Measurements from ENCODE around the gene CHST15.
A peak's percentile ranks its signal among the peaks of the same experiment; 100 is the strongest.
"Not testable (repeated sequence)": the region's sequence is repeated elsewhere in the genome, so short reads cannot be mapped to it uniquely, and the experiment has no call there.

The CHST15 gene

DNA sequence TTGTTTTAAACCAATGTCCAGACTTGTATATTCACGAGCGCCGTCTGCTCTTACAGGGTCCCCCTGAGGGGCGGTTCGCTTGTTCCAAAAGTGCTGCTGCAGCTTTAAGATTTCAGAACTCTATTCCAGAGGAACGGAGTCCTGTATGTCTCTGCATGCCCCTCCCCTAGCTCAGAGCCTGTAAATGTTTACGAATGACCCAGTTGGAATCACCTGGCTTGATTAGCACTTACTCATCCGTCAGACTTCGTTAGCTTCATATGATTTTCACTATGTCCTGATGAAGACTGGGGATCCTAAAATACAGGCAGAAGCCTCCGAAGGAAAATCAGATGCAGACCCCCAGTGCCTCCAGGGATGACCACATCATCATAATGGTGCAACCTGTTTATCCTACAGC, 4.5 kb upstream of the CHST15 start:
- no peak for DNase-seq

DNA sequence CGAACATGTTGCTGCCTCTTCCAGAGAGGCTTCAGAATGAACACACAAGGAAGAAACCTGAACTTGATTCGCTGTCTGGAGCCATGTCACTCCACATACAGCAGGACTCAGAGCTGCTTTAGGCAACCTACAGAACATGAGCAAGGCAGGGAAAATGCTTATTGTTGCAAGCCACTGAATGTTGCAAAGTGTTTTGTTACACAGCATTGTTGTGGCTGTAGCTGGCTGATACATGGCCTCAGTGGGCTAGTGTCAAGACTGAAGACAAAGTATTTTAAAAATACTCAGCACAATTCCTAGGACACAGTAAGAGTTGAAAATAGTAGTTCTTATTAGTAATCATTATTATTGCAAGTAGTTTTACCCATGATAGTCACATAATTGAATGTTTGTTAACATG, 3.1 kb upstream of the CHST15 start:
- no peak for DNase-seq

DNA sequence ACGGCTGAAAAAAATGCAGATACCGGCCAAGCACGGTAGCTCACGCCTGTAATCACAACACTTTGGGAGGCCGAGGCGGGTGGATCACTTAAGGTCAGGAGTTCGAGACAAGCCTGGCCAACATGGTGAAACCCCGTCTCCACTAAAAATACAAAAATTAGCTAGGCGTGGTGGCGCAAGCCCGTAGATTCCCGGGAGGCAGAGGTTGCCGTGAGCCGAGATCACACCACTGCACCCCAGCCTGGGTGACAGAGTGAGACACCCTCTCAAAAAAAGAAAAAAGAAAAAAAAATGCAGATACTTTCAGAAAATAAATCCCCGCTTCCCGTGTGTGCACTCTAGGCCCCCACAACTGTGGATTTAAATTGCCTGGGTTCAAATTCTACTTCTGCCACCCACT, 2.4 kb upstream of the CHST15 start:
- not testable (repeated sequence) for DNase-seq

DNA sequence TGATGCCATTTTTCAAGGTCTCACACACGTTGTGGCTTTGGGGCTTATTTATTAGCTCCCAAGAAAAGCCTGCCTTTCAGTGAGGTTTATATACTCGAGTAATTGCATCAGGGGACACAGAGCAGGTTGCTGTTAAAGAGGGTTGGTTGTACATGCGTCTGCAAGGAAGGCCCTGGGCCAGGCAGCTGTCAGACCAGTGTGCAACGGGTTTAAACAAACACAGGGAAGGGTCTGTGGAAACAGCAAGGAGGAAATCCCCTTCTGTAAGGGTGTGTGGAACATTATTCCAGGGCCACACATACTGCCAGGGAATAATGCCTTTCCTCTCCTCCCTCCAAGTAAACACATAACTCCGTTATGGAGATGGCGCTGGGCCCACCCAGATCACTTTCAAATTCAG, 1.7 kb upstream of the CHST15 start:
- DNase-seq, result no peak

DNA sequence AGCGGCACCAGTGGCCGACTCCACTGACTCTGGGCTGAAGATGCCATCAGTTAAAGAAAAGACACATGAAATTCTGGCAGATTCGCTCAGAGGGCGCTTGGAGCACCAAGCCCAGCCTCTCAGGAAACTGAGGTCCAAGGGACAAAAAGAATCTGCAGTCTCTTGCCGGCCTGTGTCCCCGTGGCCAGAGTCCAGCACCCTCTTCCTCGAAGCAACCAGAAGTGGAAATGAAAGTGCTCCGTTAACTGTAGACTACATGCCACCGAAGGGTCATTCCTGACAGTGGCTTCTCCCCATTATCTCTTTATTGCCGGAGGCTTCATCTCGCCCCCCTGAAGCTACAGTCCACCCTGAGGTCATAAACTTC, 1.0 kb upstream of the CHST15 start:
- DNase-seq, result no peak

DNA sequence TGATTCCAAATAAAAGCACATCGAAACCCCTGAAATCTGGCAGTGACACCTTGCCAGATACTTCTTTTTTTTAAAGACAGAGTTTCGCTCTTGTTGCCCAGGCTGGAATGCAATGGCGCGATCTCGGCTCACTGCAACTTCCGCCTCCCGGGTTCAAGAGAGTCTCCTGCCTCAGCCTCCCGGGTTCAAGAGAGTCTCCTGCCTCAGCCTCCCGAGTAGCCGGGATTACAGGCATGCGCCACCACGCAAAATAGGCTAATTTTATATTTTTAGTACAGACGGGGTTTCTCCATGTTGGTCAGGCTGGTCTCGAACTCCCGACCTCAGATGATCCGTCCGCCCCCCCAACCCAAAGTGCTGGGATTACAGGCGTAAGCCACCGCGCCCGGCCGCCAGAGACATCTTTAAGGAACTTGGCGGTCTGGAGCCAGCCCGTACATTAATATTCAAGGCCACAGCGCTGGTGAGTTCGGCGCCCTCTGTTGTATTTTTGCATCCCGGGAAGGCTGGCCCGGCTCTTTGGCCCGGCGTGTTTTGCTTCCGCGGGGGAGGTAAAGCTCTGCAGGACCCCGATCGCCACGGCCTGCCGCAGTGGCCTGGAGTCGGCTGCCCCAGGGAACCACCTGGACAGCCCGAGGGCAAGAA, 498 bp upstream of the CHST15 start:
- DNase-seq, result not testable (repeated sequence)

DNA sequence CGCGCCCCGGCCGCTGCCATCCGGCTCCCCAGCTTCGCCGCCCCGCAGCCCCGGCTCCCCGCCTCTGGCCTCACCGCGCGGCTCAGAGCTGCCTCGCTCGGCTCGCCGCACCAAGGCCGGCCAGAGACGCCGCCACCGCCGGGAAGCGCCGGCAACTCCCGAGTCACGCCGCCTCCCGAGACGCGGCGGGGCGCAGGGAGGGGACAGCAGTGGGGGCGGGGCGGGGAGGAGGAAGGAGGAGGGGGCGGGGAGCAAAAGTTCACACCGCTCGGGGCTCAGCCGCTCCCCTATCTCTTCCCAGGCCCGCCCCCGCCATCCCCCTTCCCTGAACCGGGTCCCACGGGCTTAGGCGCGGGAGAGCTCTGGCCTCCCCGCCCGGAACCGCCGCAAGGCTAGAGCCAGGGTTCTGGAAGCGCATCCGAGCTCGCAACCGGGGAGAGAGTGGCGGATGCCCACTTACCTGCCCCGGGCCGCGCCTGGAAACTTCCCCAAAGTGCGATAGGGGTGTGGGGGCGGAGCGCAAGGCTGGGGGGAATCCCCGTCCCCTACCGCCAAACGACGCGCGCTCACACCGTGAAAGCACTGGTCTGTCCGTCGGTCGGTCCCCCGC, 1.0 kb downstream of the CHST15 start:
- no peak for DNase-seq

DNA sequence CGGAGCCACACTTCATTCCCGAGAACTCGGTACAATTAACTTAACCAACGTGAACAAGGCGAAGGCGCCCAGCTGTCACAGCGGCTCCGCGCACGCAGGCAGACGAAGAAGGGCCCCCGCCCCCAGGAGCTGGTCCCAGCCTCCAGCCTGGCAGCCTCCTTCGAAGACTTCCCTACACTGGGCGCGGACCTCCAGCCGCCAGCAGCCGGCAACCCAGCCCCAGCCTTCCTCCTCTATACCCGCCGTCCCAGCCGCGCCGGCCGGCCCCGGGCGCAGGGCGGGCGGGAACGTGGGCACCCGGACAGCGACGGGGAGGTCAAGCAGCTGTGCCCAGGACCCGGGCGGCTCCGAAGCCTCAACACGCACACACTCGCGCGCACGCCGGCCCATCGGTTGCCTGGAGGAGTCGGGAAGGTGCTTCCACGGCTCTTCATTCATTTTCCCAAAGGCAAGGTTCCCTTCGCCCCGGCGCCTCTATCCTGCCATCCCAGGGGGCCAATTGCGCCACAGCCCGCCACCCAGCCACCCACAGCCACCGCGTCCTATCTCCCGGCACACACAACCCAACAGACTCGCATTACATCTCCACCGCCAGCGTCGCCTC, 1.6 kb downstream of the CHST15 start:
- no peak for DNase-seq

DNA sequence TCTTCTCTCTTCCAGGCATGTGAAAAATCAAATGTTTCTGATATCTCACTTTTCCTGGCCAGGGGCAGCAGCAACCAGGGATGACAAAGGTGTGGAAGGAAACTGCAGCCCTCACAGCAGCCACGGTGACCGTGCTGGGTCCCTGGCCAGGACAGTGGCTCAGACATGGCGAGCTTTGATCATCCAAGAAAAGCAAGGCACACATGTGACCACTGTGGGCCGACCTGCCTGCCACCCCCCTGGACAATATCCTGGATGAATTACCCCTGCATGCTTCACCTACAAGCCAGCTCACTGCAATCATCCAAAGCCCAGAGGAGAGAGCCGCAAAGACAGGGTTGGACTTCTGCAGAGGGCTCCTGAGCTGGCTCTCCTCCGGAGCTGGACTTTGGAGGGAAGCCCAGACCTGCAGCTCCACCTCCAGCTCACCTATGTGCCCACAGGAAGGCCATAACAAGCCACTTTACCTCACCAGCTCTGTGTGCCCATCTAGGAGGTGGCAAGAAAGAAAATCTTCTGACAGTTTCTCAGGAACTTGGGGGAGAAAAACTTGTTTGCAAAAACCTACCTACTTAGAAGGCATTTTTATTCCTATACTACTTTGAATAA, 2.7 kb downstream of the CHST15 start:
- DNase-seq, result no peak

DNA sequence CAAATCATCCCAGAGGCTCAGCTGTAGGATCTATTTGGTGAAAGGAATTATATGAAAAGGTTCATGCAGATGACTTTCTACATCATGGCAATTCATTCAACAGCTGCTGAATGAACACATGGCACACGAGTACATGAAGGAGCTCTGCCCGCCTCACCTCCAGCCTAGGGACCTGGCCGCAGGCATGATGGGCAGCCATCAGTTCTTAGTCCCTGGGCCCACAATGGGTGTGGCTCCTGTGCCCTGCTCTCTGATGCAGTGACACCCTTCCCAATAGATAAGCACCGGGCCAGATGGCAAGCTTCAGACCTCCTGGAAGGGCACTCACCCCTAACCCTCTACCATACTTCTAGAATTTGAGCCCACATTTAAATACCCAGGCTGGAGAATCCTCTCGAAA, 3.5 kb downstream of the CHST15 start:
- DNase-seq, result no peak

DNA sequence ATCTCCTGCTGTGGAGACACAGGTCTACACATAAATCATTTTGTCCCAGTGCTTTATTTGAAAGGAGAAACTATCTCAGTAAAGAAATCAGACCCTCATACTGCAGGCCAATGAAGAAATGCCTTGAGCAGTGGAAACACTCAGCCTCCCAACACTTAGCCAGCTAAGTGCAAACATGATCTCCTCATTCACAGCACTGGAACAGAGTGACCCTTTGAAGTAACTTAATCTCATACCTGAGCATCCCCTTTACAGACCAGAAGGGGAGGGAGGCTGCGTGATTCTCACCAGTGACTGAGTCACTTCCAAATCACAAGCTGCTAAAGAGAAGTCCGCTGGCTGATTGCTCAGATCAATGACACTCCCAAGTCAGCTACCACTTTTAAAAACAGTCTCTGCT, 4.5 kb downstream of the CHST15 start:
- DNase-seq, result no peak

DNA sequence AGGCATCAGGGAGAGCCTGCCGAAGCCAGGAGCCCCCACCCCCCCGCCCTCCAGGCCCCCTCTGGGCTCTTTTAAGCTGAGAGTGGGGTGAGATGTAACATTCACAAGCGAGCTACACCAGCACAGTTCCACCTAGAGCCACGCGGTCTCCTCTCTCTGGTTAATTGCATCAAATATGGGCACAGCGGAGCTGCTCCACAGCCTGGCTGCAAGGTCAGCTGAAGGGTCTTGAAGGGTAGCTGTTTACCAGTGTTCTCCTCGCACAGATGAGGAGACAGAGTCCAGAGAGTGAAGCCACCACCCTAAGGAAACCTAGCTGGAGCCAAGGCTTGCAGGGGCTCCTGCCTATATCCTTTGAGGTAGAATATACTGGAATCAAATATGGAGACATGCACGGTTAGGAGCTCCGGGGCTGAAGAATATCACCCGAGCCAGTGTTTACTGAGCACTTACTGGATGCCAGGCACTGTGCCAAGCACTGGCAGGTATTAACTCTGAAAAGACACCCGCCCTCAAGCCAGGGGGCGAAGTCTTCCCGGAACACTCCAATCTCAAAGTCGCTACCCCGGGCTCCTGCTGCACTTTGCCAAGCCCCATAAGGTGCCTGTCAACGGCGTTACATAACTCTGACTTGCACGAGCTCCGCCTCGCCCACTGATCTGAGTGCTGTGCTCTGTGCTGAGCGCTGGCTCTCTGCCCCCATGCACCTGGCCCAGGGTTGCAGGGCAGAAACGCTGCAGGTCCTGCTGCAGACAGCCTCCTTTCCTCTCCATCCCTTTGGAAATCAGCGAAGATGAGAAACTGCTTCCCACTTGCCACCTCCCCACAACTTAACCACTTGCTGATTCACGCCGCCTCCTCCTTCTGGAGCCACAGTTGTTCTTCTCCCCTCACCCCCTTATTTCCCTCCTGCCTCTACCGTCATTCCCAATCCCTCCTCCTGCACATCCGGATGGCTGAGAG, 5.4 kb downstream of the CHST15 start:
- DNase-seq, result peak; percentile 47 to 55

DNA sequence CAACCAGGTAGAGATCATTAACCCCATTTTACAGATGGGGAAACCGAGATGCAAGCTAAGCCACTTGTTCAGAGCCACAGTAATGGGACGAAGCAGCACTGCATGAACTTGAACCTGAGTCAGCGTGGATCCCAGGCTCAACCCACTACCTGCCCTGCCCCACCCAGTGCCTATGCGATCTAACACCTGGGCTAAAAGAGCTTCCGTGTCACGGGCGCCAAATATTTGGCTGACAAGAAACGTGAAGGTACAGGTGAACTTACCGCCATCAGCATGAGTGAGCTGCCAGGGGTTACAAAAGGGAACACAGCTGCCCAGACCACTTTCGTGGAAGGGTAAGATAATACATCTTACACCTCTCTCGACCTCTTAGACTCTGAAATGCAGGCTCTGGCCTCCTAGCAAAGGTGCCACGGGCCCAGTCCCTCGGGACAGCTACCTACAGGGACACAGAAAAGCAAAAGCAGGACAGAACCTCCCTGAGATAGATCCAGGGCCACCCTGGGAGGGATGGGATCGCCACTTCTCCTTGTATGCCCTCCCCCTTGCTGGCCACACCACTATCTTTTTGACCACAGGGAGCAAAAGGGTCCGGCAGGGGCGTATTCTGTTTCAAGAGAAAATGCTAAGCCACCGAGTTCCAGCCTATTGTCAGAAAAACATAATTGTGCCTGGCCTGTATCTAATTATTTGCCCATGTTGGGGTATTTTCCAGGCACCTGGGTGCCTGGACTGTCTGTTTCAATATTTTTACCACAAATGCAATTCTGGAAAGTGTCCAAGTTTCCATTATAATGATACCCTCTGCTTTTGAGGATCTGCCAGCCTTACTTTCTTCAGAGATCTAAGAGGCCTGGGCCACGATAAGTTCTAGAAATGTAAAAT, 6.4 kb downstream of the CHST15 start:
- peak in 1 of 2 experiments; percentile 21 for DNase-seq

DNA sequence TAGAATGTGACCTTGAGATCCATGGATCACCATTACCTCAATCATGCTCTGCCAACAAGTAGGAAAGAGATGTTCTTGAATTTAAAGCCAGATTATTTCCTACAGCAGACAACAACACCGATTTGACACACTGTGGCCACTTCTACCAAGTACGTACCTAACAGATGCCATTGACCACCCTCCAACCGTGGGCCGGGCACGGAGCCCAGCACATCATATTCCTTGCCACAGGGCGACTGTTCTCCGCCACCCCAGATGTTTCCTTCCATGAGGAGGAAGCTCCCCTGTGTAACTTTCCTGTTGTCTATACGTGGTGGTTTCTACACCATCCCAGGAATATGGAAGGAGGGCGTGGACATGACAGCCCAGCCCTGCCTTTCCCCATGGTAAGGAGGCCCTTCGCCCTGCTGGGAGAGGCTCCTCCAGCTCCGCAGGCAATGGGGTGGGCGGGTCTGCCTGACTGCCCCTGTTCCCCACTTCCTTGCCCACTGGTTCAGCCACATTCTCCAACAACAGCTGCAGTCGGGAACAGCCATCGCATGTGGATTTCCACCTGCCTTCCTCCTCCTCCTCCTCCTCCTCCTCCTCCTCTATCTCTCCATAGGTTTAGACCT, 7.2 kb downstream of the CHST15 start:
- no peak for DNase-seq

DNA sequence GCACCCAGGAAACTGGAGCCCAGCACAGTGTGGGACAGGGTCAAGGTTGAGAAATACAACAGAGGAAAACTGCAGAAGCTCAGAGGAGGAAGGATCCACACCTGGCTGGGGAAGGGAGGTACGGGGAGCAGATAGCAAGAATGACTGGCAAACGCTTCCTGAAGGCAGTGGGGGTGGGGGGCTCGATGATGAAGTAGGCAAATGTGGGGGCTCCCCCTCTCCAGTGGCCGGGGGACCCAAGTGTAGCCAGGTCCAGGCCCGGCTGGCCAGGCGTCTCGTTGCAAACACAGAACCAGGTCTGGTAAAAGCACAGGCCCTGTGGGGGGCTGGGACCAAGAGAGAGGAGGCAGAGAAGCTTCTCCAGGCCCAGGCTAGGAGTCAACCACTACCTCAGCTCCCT, 7.7 kb downstream of the CHST15 start:
- DNase-seq, result no peak

DNA sequence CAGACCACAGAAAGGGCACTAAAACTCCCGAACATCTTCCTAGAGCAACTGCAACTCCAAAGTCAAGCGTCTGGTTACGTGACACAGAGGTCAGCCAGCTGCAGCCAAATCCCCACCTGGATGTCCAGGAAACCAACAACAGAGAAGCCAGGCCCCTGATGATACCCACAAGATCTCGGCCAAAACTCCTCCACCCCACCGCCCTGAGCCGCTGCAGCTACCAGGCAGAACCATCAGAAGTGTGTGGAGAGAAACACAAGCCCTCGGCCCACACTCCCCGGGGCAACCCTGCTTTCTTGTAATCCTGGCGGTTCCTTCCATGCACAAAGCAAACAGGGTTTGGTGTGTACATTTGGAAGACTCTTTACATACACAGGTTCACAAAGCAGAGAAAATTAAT, 8.7 kb downstream of the CHST15 start:
- no peak for DNase-seq

DNA sequence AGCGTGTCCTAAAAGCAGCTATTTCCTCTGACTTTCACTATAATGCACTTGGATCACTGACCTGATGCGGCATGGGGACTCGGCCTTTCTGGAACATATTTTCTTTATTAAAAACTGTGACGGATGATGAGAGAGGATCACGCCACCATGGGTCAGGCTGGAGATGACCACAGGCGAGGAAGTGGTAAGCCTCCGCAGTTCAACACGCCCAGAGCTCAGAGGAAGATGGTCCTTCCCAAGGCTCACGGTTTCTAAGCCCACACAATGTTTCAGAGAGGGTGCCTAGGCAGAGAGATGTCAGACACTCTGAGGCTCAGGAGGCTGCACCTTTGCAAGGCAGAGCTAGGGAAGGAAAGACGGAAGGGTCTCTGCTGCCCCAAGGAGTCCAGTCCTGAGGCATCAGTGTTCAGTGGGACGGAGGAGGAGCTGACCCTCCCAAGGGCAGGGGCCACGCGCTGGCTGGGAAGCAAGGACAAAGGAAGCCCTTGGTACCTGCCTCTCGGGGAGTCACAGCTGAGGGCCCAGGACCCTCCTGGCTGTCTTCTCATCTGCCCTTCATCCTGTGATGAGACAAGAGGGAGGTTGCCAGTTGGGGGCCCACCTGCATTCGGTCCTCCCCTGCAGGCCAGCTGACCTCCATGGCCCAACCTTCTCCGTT, 9.5 kb downstream of the CHST15 start:
- no peak for DNase-seq

DNA sequence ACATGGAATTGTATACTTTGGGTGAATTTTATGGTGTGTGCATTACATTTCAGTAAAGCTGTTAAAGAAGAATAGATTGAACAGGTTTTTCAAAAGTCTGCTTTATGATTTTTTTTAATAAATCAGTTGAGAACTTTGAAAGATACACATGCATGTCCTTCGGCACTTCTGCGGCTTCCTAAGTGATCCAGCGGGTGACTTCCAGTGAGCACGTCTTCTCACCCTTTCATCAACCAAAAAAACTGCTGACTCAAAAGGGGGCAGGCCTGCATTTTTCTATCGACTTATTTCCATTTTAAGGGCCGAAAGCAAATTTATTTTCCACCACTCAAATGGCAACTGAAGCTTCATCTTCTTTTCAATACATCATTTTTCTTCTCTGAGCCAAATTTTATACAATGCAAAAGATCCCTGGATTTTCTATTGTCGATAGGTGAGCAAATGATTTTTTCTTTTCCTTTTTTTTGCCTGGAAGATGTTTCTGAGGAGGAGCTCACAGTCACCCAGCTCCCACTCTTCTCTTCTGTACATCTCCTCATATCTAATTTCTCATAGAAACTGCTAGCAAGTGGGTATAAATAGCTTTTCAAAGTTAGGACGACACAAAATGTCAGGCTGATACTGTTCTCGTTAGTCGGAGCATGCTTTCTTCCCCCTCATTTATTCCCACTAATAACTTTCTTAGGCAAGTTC, 10.2 kb downstream of the CHST15 start:
- DNase-seq, result no peak

DNA sequence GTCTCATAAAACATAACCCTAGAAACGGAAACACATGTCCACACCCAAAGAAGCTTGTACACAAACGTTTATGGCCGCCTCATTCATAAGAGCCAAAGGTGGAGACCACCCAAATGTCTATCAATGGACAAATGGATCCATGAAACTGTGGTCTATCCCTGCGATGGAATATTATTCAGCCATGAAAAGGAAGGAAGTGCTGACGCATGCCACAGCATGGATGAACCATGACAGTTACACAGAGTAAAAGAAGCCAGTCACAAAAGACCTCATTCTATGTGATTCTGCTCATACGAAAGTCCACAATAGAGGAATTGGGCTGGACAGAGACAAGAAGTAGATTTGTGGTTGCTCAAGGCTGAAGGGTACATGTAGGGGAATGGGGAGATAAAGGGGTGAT, 10.8 kb downstream of the CHST15 start:
- no peak for DNase-seq

DNA sequence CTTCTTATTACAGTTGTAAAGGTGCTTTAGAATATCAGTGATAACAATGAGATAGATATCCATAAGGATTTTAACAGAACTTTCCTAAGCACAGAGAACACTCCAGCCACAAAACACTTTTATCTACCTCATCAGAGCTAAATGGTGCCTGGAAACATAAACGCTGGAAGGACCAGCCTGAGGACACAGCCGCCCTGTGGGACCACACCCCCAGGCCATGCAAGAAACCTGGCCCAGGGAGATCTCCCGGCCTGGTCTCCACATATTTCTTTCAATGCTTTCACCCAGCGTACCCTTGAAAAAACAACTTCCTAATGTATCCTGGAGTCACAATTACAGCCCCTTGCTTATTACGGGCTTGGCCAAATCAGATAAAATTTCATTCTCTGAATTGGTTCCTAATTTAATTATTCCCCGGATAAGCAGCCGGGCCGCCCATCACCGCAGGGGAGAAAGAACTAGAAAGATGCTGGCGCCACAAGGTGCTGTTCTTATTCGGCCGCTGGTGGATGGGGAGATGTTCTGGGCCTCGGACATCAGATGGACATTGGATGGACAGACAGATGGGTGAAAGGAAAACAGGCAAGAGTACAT, 11.8 kb downstream of the CHST15 start:
- DNase-seq, result no peak

Data from NCI-H2081 (cell line).